K562 (cell line): ENCODE measurements around the gene TPM4.
"Not testable (repeated sequence)": the region's sequence is repeated elsewhere in the genome, so short reads cannot be mapped to it uniquely, and the experiment has no call there.

Experiments
- CHD2 ChIP-seq: IDR thresholded peaks from 2 replicates; pipeline ENCODE4 v1.6.1; 2011; ENCODE audit warnings: low read depth, low read length
- CREB1 ChIP-seq, 2 experiments: sonication (generic) in 1 of 2; formaldehyde crosslinking in 1 of 2; IDR thresholded peaks; 2 replicates each; pipeline versions ENCODE4 v1.6.1 to v1.8.0; 2012 to 2022; ENCODE audit warnings: inconsistent platforms in 1 of 2, mild to moderate bottlenecking in 1 of 2, missing genetic modification reagents in 1 of 2, moderate library complexity in 1 of 2
- JUN ChIP-seq, 2 experiments: sonication (generic) in 1 of 2; formaldehyde crosslinking in 1 of 2; IDR thresholded peaks; 2 replicates each; pipeline versions ENCODE4 v1.6.1 to v1.8.0; 2012 to 2022; ENCODE audit warnings: borderline replicate concordance in 2 of 2, mild to moderate bottlenecking in 2 of 2, improper control_type of control experiment in 1 of 2, low read depth in 1 of 2, low read length in 1 of 2, missing genetic modification reagents in 1 of 2
- MYC ChIP-seq, 2 experiments: fragments of 250-450 bp in 1 of 2; sonication (Bioruptor Pico) in 1 of 2; IDR thresholded peaks; 2 replicates each; pipeline versions ENCODE4 v1.5.1 to v1.6.1; 2012 to 2021; ENCODE audit warnings: low read depth in 2 of 2, borderline replicate concordance in 1 of 2, improper control_type of control experiment in 1 of 2, low read length in 1 of 2, mild to moderate bottlenecking in 1 of 2, moderate library complexity in 1 of 2
- RAD21 ChIP-seq, 2 experiments: fragments of 250-450 bp in 1 of 2; fragments of 450-650 bp in 1 of 2; sonication (Bioruptor Pico) in 1 of 2; formaldehyde crosslinking in 1 of 2; IDR thresholded peaks in 1 of 2; conservative IDR thresholded peaks in 1 of 2; 2 replicates each; pipeline versions ENCODE4 v1.4.0 to v1.8.0; 2020 to 2022; ENCODE audit warnings: mild to moderate bottlenecking in 2 of 2, moderate library complexity in 1 of 2
- TGIF2 ChIP-seq: sonication (generic); formaldehyde crosslinking; IDR thresholded peaks from 2 replicates; pipeline ENCODE4 v1.8.1; 2022; ENCODE audit warnings: mild to moderate bottlenecking, missing genetic modification reagents, moderate library complexity
- TRIM24 ChIP-seq, 2 experiments: fragments of 450-650 bp; IDR thresholded peaks; 2 replicates each; pipeline ENCODE4 v1.6.1; 2016
- TF ChIP-seq, protein P1 (sequence below): IDR thresholded peaks from 2 replicates; pipeline ENCODE4 v1.6.1; 2016; ENCODE audit warnings: missing genetic modification characterization, missing compliant biosample characterization
- TF ChIP-seq, protein P2 (sequence below), 2 experiments: fragments of 450-650 bp; formaldehyde crosslinking in 1 of 2; IDR thresholded peaks; 2 replicates each; pipeline versions ENCODE4 v1.4.0 to v1.6.1; 2014 to 2020; ENCODE audit warnings: mild to moderate bottlenecking in 2 of 2, borderline replicate concordance in 1 of 2, low read depth in 1 of 2
- TF ChIP-seq, protein P3 (sequence below), 3 experiments: IDR thresholded peaks in 2 of 3; conservative IDR thresholded peaks in 1 of 3; 2 replicates each; pipeline ENCODE4 v1.5.1; 2011 to 2012; ENCODE audit warnings: low read length in 3 of 3, mild to moderate bottlenecking in 3 of 3, control low read depth in 2 of 3, improper control_type of control experiment in 1 of 3, inconsistent platforms in 1 of 3, low read depth in 1 of 3, mixed read lengths in 1 of 3, moderate library complexity in 1 of 3; ENCODE audit not compliant: insufficient read depth in 2 of 3
- TF ChIP-seq, protein P4 (sequence below): sonication (generic); formaldehyde crosslinking; IDR thresholded peaks from 2 replicates; pipeline ENCODE4 v1.8.1; 2023; ENCODE audit warnings: mild to moderate bottlenecking, missing genetic modification reagents, moderate library complexity

DNA sequence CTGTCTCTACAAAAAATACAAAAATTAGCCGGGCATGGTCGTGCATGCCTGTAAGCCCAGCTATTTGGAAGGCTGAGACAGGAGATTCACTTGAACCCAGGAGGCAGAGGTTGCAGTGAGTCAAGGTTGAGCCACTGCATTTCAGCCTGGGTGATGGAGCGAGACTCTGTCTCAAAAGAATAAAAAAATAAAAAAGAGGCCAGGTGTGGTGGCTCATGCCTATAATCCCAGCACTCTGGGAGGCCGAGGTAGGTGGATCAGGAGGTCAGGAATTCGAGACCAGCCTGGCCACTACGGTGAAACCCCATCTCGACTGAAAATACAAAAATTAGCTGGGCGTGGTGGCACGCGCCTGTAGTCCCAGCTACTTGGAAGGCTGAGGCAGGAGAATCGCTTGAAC lies 11.1 kb downstream of the TPM4 start:
- TF ChIP-seq, protein P1, sequence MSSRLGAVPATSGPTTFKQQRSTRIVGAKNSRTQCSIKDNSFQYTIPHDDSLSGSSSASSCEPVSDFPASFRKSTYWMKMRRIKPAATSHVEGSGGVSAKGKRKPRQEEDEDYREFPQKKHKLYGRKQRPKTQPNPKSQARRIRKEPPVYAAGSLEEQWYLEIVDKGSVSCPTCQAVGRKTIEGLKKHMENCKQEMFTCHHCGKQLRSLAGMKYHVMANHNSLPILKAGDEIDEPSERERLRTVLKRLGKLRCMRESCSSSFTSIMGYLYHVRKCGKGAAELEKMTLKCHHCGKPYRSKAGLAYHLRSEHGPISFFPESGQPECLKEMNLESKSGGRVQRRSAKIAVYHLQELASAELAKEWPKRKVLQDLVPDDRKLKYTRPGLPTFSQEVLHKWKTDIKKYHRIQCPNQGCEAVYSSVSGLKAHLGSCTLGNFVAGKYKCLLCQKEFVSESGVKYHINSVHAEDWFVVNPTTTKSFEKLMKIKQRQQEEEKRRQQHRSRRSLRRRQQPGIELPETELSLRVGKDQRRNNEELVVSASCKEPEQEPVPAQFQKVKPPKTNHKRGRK (tag), result not testable (repeated sequence)
- TF ChIP-seq, protein P2, sequence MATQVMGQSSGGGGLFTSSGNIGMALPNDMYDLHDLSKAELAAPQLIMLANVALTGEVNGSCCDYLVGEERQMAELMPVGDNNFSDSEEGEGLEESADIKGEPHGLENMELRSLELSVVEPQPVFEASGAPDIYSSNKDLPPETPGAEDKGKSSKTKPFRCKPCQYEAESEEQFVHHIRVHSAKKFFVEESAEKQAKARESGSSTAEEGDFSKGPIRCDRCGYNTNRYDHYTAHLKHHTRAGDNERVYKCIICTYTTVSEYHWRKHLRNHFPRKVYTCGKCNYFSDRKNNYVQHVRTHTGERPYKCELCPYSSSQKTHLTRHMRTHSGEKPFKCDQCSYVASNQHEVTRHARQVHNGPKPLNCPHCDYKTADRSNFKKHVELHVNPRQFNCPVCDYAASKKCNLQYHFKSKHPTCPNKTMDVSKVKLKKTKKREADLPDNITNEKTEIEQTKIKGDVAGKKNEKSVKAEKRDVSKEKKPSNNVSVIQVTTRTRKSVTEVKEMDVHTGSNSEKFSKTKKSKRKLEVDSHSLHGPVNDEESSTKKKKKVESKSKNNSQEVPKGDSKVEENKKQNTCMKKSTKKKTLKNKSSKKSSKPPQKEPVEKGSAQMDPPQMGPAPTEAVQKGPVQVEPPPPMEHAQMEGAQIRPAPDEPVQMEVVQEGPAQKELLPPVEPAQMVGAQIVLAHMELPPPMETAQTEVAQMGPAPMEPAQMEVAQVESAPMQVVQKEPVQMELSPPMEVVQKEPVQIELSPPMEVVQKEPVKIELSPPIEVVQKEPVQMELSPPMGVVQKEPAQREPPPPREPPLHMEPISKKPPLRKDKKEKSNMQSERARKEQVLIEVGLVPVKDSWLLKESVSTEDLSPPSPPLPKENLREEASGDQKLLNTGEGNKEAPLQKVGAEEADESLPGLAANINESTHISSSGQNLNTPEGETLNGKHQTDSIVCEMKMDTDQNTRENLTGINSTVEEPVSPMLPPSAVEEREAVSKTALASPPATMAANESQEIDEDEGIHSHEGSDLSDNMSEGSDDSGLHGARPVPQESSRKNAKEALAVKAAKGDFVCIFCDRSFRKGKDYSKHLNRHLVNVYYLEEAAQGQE (IDR thresholded peaks at IDR 0.05; ENCODE audit: borderline replicate concordance), result not testable (repeated sequence)
- TF ChIP-seq, protein P2 (CRISPR knock-in tag; IDR thresholded peaks at IDR 0.05; ENCODE audit: low read depth), result not testable (repeated sequence)
- TF ChIP-seq MYC (IDR thresholded peaks at IDR 0.05; ENCODE audit: low read depth, low read length); MYC (CRISPR knock-in tag; IDR thresholded peaks at IDR 0.05; ENCODE audit: borderline replicate concordance, low read depth); JUN (IDR thresholded peaks at IDR 0.05; ENCODE audit: borderline replicate concordance, low read depth, low read length); JUN (CRISPR knock-in tag; IDR thresholded peaks at IDR 0.05; ENCODE audit: borderline replicate concordance); CREB1 (IDR thresholded peaks at IDR 0.05); CREB1 (CRISPR knock-in tag; IDR thresholded peaks at IDR 0.05); TRIM24 (IDR thresholded peaks at IDR 0.05); CHD2; RAD21 (CRISPR knock-in tag; conservative IDR thresholded peaks at IDR 0.05 in 1 of 2, IDR thresholded peaks at IDR 0.05 in 1 of 2); TGIF2 (CRISPR knock-in tag): not testable (repeated sequence)
- TF ChIP-seq, protein P3, sequence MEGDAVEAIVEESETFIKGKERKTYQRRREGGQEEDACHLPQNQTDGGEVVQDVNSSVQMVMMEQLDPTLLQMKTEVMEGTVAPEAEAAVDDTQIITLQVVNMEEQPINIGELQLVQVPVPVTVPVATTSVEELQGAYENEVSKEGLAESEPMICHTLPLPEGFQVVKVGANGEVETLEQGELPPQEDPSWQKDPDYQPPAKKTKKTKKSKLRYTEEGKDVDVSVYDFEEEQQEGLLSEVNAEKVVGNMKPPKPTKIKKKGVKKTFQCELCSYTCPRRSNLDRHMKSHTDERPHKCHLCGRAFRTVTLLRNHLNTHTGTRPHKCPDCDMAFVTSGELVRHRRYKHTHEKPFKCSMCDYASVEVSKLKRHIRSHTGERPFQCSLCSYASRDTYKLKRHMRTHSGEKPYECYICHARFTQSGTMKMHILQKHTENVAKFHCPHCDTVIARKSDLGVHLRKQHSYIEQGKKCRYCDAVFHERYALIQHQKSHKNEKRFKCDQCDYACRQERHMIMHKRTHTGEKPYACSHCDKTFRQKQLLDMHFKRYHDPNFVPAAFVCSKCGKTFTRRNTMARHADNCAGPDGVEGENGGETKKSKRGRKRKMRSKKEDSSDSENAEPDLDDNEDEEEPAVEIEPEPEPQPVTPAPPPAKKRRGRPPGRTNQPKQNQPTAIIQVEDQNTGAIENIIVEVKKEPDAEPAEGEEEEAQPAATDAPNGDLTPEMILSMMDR (IDR thresholded peaks at IDR 0.05 in 2 of 3, conservative IDR thresholded peaks at IDR 0.05 in 1 of 3; ENCODE audit: insufficient read depth in 2 of 3, low read depth in 1 of 3, low read length in 3 of 3), result not testable (repeated sequence)
- TF ChIP-seq, protein P4, sequence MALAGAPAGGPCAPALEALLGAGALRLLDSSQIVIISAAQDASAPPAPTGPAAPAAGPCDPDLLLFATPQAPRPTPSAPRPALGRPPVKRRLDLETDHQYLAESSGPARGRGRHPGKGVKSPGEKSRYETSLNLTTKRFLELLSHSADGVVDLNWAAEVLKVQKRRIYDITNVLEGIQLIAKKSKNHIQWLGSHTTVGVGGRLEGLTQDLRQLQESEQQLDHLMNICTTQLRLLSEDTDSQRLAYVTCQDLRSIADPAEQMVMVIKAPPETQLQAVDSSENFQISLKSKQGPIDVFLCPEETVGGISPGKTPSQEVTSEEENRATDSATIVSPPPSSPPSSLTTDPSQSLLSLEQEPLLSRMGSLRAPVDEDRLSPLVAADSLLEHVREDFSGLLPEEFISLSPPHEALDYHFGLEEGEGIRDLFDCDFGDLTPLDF, result not testable (repeated sequence)
